Measurements from ENCODE around the gene SIGLECL1. TPM values are rescaled to one million over a fixed set of nuclear protein-coding genes. Genes with fewer than 3 reads are reported as not detected.
"Not testable (repeated sequence)": the region's sequence is repeated elsewhere in the genome, so short reads cannot be mapped to it uniquely, and the experiment has no call there.

SIGLECL1 gene
- total and polyA plus RNA-seq, 7 donors = not detected

DNA sequence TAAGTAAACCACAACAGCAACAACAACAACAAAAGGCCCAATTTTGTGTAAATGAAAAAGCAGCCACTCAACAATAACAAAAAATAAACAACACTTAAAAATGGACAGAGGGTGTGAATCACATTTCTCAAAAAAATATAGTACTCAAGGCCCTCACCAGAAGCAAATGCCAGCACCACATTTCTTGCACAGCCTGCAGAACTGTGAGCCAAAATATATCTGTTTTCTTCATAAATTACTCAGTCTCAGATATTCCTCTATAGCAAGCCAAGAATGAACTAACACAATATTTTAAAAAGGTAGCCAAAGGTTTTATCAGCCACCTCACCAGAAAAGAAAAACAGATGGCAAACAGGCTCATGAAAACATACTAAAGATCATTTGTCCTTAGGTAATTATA lies 29.9 kb upstream of the SIGLECL1 start:
- Histone ChIP-seq H3K4me3 (no peak overlapping the region), H3K4me1 (no peaks in the 10 kb centered on the region), H3K36me3 (ENCODE audit: insufficient read depth in 1 of 2, low read depth in 1 of 2) (no peaks in the 10 kb centered on the region), H3K27ac (no peak overlapping the region), H3K9me3 (no peaks in the 10 kb centered on the region), H3K27me3 (ENCODE audit: insufficient read depth in 3 of 3, low read length in 2 of 3) (no peaks in the 10 kb centered on the region)
- intact Hi-C loops (cut with DNase I) = no loop called here
- ATAC-seq = no peak
- TF ChIP-seq, protein P1, sequence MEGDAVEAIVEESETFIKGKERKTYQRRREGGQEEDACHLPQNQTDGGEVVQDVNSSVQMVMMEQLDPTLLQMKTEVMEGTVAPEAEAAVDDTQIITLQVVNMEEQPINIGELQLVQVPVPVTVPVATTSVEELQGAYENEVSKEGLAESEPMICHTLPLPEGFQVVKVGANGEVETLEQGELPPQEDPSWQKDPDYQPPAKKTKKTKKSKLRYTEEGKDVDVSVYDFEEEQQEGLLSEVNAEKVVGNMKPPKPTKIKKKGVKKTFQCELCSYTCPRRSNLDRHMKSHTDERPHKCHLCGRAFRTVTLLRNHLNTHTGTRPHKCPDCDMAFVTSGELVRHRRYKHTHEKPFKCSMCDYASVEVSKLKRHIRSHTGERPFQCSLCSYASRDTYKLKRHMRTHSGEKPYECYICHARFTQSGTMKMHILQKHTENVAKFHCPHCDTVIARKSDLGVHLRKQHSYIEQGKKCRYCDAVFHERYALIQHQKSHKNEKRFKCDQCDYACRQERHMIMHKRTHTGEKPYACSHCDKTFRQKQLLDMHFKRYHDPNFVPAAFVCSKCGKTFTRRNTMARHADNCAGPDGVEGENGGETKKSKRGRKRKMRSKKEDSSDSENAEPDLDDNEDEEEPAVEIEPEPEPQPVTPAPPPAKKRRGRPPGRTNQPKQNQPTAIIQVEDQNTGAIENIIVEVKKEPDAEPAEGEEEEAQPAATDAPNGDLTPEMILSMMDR (IDR thresholded peaks at IDR 0.05) = no peak
- no peak for DNase-seq

DNA sequence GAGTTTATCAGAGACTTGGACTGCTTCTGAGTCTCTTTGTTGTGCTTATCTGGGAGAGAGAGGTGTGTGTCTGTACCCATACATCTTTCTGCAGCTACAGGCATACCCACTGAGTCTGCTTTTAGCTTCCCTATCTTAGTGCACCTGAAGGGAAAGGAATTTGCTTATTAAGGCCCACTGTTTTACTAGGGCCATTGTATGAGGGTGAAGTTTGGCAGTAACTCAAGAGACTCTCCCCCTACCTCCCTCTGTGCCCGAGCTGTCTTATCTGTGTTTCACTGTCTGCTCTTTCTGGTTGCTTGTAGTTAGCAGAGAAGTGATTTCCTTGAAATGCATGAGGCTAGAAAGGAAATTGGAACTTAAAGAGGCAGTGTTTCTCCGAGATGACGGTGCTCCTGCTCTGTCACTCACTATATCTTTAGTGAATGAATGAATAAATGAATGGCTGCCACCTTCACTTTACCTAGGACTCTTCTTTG lies 26.7 kb upstream of the SIGLECL1 start:
- TF ChIP-seq, protein P1 (IDR thresholded peaks at IDR 0.05) = no peak
- no peaks in the 10 kb centered on the region for H3K4me1 ChIP-seq
- no peaks in the 10 kb centered on the region for H3K36me3 ChIP-seq (ENCODE audit: insufficient read depth in 1 of 2, low read depth in 1 of 2)
- DNase-seq (no peak), ATAC-seq (no peak)
- H3K27me3 ChIP-seq (ENCODE audit: insufficient read depth in 3 of 3, low read length in 2 of 3) = peaks cover 0 to 2% (median 0%) of the 10 kb centered on the region in 3 donors
- no peak overlapping the region for H3K4me3 ChIP-seq
- intact Hi-C loops (cut with DNase I) = no loop called here
- H3K9me3 ChIP-seq = no peaks in the 10 kb centered on the region
- no peak overlapping the region for H3K27ac ChIP-seq
- WGBS, 3 donors = 52 to 55% (median 55%) methylated on average over 3 of the region's 3 CpGs

DNA sequence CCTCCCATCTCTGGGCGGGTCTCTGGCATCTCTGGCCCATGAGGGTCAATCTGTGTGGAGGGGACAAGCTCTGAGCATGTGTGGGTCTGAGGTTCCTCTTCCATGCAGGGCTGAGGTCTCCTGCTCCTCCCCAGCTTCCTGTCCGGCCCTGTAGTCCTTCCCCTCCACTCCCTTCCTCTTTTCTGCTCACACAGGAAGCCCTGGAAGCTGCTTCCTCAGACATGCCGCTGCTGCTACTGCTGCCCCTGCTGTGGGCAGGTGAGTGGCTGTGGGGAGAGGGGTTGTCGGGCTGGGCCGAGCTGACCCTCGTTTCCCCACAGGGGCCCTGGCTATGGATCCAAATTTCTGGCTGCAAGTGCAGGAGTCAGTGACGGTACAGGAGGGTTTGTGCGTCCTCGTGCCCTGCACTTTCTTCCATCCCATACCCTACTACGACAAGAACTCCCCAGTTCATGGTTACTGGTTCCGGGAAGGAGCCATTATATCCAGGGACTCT lies 25.9 kb upstream of the SIGLECL1 start, which contains the start of gene CD33:
CD33 (plus strand) TSS at position 183 of the 496 bp plus-strand sequence; CDS start at position 222, 39 bp downstream.
- H3K4me3 ChIP-seq = peak within 1 kb of the TSS; percentile 25
- DNase-seq = peak in 1 of 2 donors; percentile 56
- ATAC-seq; H3K4me1 ChIP-seq; H3K36me3 ChIP-seq (ENCODE audit: insufficient read depth in 1 of 2, low read depth in 1 of 2); intact Hi-C loops (cut with DNase I); H3K9me3 ChIP-seq; H3K27me3 ChIP-seq (ENCODE audit: insufficient read depth in 3 of 3, low read length in 2 of 3); H3K27ac ChIP-seq: not testable (repeated sequence)
- WGBS, 3 donors = 62 to 69% (median 66%) methylated on average over 11 of the region's 11 CpGs

DNA sequence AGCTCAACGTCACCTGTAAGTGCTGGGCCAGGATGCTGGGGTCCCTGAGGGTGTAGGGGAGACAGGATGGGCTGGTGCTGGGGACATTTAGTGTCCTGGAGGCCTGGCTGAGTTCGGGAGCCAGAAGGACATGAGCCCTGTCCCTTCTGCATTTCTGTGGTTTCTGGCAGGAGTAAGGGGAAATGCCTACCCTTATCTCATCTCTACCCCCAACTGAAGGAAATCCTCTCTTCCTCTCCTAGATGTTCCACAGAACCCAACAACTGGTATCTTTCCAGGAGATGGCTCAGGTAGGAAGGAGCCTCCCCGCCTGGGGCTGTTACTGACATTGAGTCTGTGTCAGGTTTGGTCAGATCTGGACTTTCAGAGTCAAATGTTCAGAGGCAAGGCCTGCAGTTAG lies 24.8 kb upstream of the SIGLECL1 start:
- H3K4me3 ChIP-seq = peak overlapping the region; percentile 25
- no peaks in the 10 kb centered on the region for H3K9me3 ChIP-seq
- TF ChIP-seq, protein P1 (IDR thresholded peaks at IDR 0.05) = no peak
- intact Hi-C loops (cut with DNase I) = no loop called here
- H3K36me3 ChIP-seq (ENCODE audit: insufficient read depth in 1 of 2, low read depth in 1 of 2) = no peaks in the 10 kb centered on the region
- H3K27me3 ChIP-seq (ENCODE audit: insufficient read depth in 3 of 3, low read length in 2 of 3) = peaks cover 0 to 2% (median 0%) of the 10 kb centered on the region in 3 donors
- H3K4me1 ChIP-seq = no peaks in the 10 kb centered on the region
- 45 to 58% (median 46%) methylated on average over 3 of the region's 3 CpGs for WGBS, 3 donors
- no peak for ATAC-seq
- no peak for DNase-seq
- H3K27ac ChIP-seq = no peak overlapping the region

DNA sequence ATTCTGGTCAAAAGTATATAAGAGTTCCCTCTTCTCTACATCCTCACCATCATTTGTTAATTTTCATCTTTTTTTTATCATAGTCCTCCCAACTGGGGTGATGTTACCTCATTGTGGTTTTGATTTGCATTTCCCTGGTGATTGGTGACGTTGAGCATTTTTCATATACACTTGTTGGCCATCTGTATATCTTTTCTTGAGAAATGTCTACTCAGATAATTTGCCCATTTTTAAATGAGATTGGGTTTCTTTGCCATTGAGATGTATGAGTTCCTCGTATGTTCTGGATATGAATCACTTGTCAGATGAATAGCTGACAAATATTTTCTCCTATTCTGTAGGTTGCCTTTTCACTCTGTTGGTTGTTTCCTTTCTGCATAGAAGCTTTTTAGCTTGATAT lies 23.6 kb upstream of the SIGLECL1 start:
- Histone ChIP-seq H3K4me3 (no peak overlapping the region), H3K9me3 (no peaks in the 10 kb centered on the region), H3K4me1 (no peaks in the 10 kb centered on the region), H3K27ac (no peak overlapping the region), H3K36me3 (ENCODE audit: insufficient read depth in 1 of 2, low read depth in 1 of 2) (no peaks in the 10 kb centered on the region), H3K27me3 (ENCODE audit: insufficient read depth in 3 of 3, low read length in 2 of 3) (peaks cover 0 to 2% (median 0%) of the 10 kb centered on the region in 3 donors)
- DNase-seq (no peak), ATAC-seq (no peak)
- TF ChIP-seq, protein P1 (IDR thresholded peaks at IDR 0.05) = no peak
- intact Hi-C loops (cut with DNase I) = no loop called here
- WGBS, 3 donors = 49 to 55% (median 52%) methylated on average over 2 of the region's 2 CpGs

All from psoas muscle (tissue), 8 donors.